COR-L47 (cell line): ENCODE data around the gene ZMIZ1.

Source experiments
- DNase-seq: peaks from one replicate; lab custom pipeline; 2025; lab: John Stamatoyannopoulos, UW

The ZMIZ1 gene

GRCh38 chr10:79356104-79356503 is 287.3 kb downstream of the ZMIZ1 start:
- DNase-seq: no peak

GRCh38 chr10:79357180-79357579 is 288.4 kb downstream of the ZMIZ1 start:
- no peak for DNase-seq

- DNase-seq: no peak
Observed at GRCh38 chr10:79358811-79359210, 290.0 kb downstream of the ZMIZ1 start.

GRCh38 chr10:79359816-79360498 is 291.2 kb downstream of the ZMIZ1 start:
- DNase-seq: no peak

- DNase-seq: no peak
Observed at GRCh38 chr10:79360499-79361342, 292.0 kb downstream of the ZMIZ1 start.

GRCh38 chr10:79361726-79362397 is 293.1 kb downstream of the ZMIZ1 start:
- no peak for DNase-seq
